HEK293 (cell line): ENCODE results near the gene HDGF.

Experiments
- CTCF ChIA-PET: fragments of 350-600 bp; formaldehyde crosslinking; extraction: SDS; loops from one replicate; lab custom pipeline; 2021; ENCODE audit warnings: antibody characterized with exemption; lab: Yijun Ruan, JAX
- POLR2A ChIA-PET: fragments of 300-600 bp; formaldehyde crosslinking; extraction: SDS; loops from one replicate; lab custom pipeline; 2020; ENCODE audit warnings: antibody characterized with exemption, inconsistent platforms; lab: Yijun Ruan, JAX
- H3K27ac ChIP-seq: fragments of 200-500 bp; sonication (Bioruptor generic); 2 replicates; pipeline ENCODE4 v1.5.1; 2014; ENCODE audit warnings: low read depth, low read length, control low read depth, inconsistent platforms; ENCODE audit errors: extremely low read depth
- H3K36me3 ChIP-seq, 2 experiments: fragments of 200-500 bp in 1 of 2; sonication (Bioruptor generic) in 1 of 2; 1 replicate in 1 of 2; 2 replicates in 1 of 2; pipeline ENCODE4 v1.5.1; 2014 to 2017; ENCODE audit warnings: inconsistent platforms in 2 of 2, low read length in 2 of 2; ENCODE audit not compliant: control insufficient read depth in 2 of 2, insufficient read depth in 1 of 2
- H3K4me1 ChIP-seq: fragments of 200-500 bp; sonication (Bioruptor generic); 2 replicates; pipeline ENCODE4 v1.5.1; 2014; ENCODE audit warnings: mild to moderate bottlenecking, low read length, inconsistent platforms; ENCODE audit not compliant: control insufficient read depth, insufficient read depth
- H3K4me3 ChIP-seq: 2 replicates; pipeline ENCODE4 v1.5.1; 2011; ENCODE audit warnings: low read depth, mild to moderate bottlenecking, control low read depth, low read length, moderate library complexity
- H3K9me3 ChIP-seq: fragments of 200-500 bp; sonication (Bioruptor generic); 2 replicates; pipeline ENCODE4 v1.5.1; 2014; ENCODE audit warnings: low read depth, low read length, inconsistent platforms; ENCODE audit not compliant: control insufficient read depth, insufficient read depth
- EGR2 ChIP-seq: fragments of 450-650 bp; formaldehyde crosslinking; IDR thresholded peaks from 2 replicates; pipeline ENCODE4 v1.5.1; 2016; ENCODE audit warnings: low read depth, missing biosample characterization, missing genetic modification characterization
- GLIS1 ChIP-seq: fragments of 450-650 bp; formaldehyde crosslinking; IDR thresholded peaks from 2 replicates; pipeline ENCODE4 v1.5.1; 2016; ENCODE audit warnings: missing biosample characterization, missing genetic modification characterization
- IKZF3 ChIP-seq: fragments of 450-650 bp; IDR thresholded peaks from 2 replicates; pipeline ENCODE4 v1.5.0; 2018; ENCODE audit warnings: missing biosample characterization, mild to moderate bottlenecking, missing genetic modification characterization, moderate library complexity
- KLF1 ChIP-seq: fragments of 450-650 bp; formaldehyde crosslinking; IDR thresholded peaks from 2 replicates; pipeline ENCODE4 v1.5.1; 2016; ENCODE audit warnings: missing biosample characterization, missing genetic modification characterization
- KLF16 ChIP-seq: fragments of 450-650 bp; formaldehyde crosslinking; IDR thresholded peaks from 2 replicates; pipeline ENCODE4 v1.5.1; 2017; ENCODE audit warnings: missing biosample characterization, missing genetic modification characterization
- OSR2 ChIP-seq: fragments of 450-650 bp; formaldehyde crosslinking; IDR thresholded peaks from 2 replicates; pipeline ENCODE4 v1.5.1; 2016; ENCODE audit warnings: missing biosample characterization, missing genetic modification characterization
- SALL2 ChIP-seq: fragments of 450-650 bp; formaldehyde crosslinking; IDR thresholded peaks from 2 replicates; pipeline ENCODE4 v1.5.0; 2017; ENCODE audit warnings: missing biosample characterization, mild to moderate bottlenecking, missing genetic modification characterization, borderline replicate concordance
- ZBTB17 ChIP-seq: fragments of 450-650 bp; formaldehyde crosslinking; IDR thresholded peaks from 2 replicates; pipeline ENCODE4 v1.5.1; 2016; ENCODE audit warnings: missing biosample characterization, missing genetic modification characterization
- ZBTB7A ChIP-seq: fragments of 450-650 bp; formaldehyde crosslinking; IDR thresholded peaks from 2 replicates; pipeline ENCODE4 v1.5.1; 2016; ENCODE audit warnings: low read depth, missing biosample characterization, missing genetic modification characterization
- ZFHX2 ChIP-seq: fragments of 450-650 bp; formaldehyde crosslinking; conservative IDR thresholded peaks from 2 replicates; pipeline ENCODE4 v1.5.1; 2016; ENCODE audit warnings: missing biosample characterization, missing genetic modification characterization
- ZFP69B ChIP-seq: fragments of 450-650 bp; formaldehyde crosslinking; IDR thresholded peaks from 2 replicates; pipeline ENCODE4 v1.5.1; 2016; ENCODE audit warnings: missing biosample characterization, missing genetic modification characterization
- ZIC2 ChIP-seq: fragments of 450-650 bp; formaldehyde crosslinking; IDR thresholded peaks from 2 replicates; pipeline ENCODE4 v1.5.1; 2016; ENCODE audit warnings: missing biosample characterization, missing genetic modification characterization
- ZNF114 ChIP-seq: fragments of 450-650 bp; formaldehyde crosslinking; IDR thresholded peaks from 2 replicates; pipeline ENCODE4 v1.5.0; 2017; ENCODE audit warnings: missing biosample characterization, missing genetic modification characterization
- ZNF138 ChIP-seq: fragments of 450-650 bp; formaldehyde crosslinking; IDR thresholded peaks from 2 replicates; pipeline ENCODE4 v1.5.1; 2016; ENCODE audit warnings: missing biosample characterization, missing genetic modification characterization, borderline replicate concordance
- ZNF146 ChIP-seq: fragments of 450-650 bp; formaldehyde crosslinking; IDR thresholded peaks from 2 replicates; pipeline ENCODE4 v1.5.1; 2016; ENCODE audit warnings: missing biosample characterization, missing genetic modification characterization
- ZNF184 ChIP-seq: fragments of 450-650 bp; IDR thresholded peaks from 2 replicates; pipeline ENCODE4 v1.5.1; 2018; ENCODE audit warnings: missing biosample characterization, mild to moderate bottlenecking, missing genetic modification characterization
- ZNF341 ChIP-seq: fragments of 450-650 bp; formaldehyde crosslinking; IDR thresholded peaks from 2 replicates; pipeline ENCODE4; 2016; ENCODE audit warnings: low read depth, missing biosample characterization, missing genetic modification characterization
- ZNF394 ChIP-seq: fragments of 450-650 bp; formaldehyde crosslinking; IDR thresholded peaks from 2 replicates; pipeline ENCODE4 v1.5.1; 2016; ENCODE audit warnings: missing biosample characterization, missing genetic modification characterization, mild to moderate bottlenecking, moderate library complexity, borderline replicate concordance
- ZNF416 ChIP-seq: fragments of 450-650 bp; formaldehyde crosslinking; IDR thresholded peaks from 2 replicates; pipeline ENCODE4 v1.5.1; 2016; ENCODE audit warnings: missing biosample characterization, missing genetic modification characterization
- ZNF433 ChIP-seq: fragments of 450-650 bp; formaldehyde crosslinking; IDR thresholded peaks from 2 replicates; pipeline ENCODE4 v1.5.1; 2016; ENCODE audit warnings: missing biosample characterization, missing genetic modification characterization, low read depth
- ZNF544 ChIP-seq: fragments of 450-650 bp; formaldehyde crosslinking; IDR thresholded peaks from 2 replicates; pipeline ENCODE4 v1.5.0; 2017; ENCODE audit warnings: missing biosample characterization, missing genetic modification characterization
- ZNF623 ChIP-seq: fragments of 450-650 bp; formaldehyde crosslinking; IDR thresholded peaks from 2 replicates; pipeline ENCODE4 v1.5.1; 2016; ENCODE audit warnings: missing biosample characterization, missing genetic modification characterization
- ZNF707 ChIP-seq: fragments of 450-650 bp; formaldehyde crosslinking; IDR thresholded peaks from 2 replicates; pipeline ENCODE4 v1.5.1; 2016; ENCODE audit warnings: missing biosample characterization, missing genetic modification characterization
- ZSCAN30 ChIP-seq: fragments of 450-650 bp; IDR thresholded peaks from 2 replicates; pipeline ENCODE4 v1.5.1; 2018; ENCODE audit warnings: missing biosample characterization, mild to moderate bottlenecking, missing genetic modification characterization, moderate library complexity
- TF ChIP-seq, protein P1 (sequence below): fragments of 450-650 bp; formaldehyde crosslinking; IDR thresholded peaks from 2 replicates; pipeline ENCODE4 v1.5.1; 2016; ENCODE audit warnings: missing biosample characterization, missing genetic modification characterization

Gene HDGF

DNA sequence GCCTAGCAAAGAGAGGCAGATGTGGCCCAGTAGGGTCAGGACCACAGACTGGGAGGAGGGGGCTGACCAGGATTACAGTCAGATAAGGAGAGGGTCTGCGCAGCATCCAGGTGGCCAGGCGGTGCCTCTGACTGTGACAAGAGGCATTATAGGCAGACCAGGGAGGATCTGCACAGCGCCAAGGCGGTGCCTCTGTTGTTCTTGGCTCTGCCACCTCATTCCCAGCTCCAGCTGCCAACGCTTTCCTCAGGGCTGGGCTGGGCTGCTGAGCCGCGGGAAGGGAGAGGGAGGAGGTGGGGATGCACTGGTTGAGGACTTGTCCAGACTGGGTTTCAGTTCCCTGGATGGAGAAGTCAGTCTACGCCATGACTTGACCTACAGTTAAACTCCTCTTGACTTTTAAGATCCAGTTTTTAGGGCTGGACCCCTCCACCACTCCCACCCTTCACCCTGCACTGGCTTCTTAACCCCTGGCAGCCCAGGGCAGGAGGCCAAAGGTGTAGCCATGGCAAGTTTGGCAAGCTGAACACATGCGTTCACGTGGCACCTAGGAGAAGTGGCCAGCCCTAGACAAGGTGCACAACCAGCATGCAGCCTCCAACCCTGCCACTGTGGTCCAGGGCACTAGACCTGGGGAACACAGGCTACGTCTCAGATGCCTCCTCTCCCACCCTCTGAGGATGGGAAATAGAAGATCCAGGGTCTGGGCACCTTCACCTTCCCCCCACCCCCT is 41.6 kb downstream of the HDGF start (continued):
- TF ChIP-seq ZFHX2 (tag by site-specific recombination) (0 out of 2 replicates have a peak, but pooled peaks have one; percentile 44), ZNF146 (tag by site-specific recombination) (no peak), ZNF623 (no peak), EGR2 (tag by site-specific recombination) (peak; percentile 59), KLF16 (tag by site-specific recombination) (no peak), SALL2 (tag by site-specific recombination) (no peak), ZNF184 (tag by site-specific recombination) (no peak), ZFP69B (tag by site-specific recombination) (no peak)

DNA sequence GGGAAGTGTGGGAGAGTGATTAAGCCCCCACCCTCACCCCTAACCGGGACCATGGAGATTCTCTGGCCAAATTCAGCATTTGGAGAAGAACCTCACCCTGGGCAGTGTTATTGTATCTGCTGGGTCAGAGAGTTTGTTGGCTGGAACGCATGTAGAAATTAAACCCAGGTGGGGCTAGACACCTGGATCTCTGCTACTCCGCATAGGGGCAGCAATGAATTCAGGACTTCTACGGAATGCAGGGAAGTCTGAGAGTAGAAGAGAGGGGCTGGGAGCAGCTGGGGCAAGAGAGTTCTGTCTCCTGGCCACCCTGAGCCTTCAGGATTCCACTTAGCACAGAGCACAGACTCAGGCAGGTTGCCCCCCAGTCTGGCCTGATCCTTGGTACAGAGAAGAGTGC is 42.4 kb downstream of the HDGF start:
- CTCF ChIA-PET = interaction anchor here (0.9 to 20.2 kb wide), 3 partner anchors 17 to 31 kb away, joined by 3 to 579 read pairs (median 11); no protein-coding TSS in a partner anchor
- Histone ChIP-seq H3K9me3 (no peaks in the 10 kb centered on the region), H3K4me1 (peaks cover 9% of the 10 kb centered on the region), H3K36me3 (no peaks in the 10 kb centered on the region), H3K27ac (0 out of 2 replicates have a peak overlapping the region, but pooled peaks have one; percentile 16), H3K4me3 (no peak overlapping the region)
- POLR2A ChIA-PET = interaction anchor here (0.5 to 1.1 kb wide), 2 partner anchors 19 to 614 kb away, joined by 4 read pairs; no protein-coding TSS in a partner anchor
- 0 out of 2 replicates have a peak, but pooled peaks have one; percentile 16 for TF ChIP-seq ZNF394 (tag by site-specific recombination)
- TF ChIP-seq ZNF114 (tag by site-specific recombination) = no peak

DNA sequence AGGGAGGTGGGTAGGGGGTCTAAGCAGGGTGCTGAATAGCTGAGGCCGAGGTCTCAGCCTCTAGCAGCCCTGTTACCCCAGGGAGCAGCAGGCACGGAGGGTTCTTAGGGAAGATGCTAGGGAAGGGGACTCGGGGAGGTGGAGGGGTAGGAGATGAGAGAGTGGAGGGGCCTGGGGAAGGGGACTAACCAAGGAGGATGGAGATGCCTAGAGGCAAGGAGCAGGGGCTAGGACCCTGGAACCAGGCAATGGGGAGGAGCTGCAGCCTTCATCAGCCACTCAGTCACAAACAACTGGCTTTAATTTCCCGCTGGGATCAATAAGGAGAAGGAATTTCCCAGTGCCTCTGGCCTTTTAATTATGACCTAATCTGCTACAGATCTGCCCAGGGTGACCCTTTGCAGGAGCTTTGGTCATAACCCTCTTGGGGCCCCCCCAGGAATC is 43.2 kb downstream of the HDGF start:
- no peaks in the 10 kb centered on the region for H3K9me3 ChIP-seq
- H3K27ac ChIP-seq = no peak overlapping the region
- TF ChIP-seq ZBTB17 (tag by site-specific recombination) (no peak), IKZF3 (tag by site-specific recombination) (peak; percentile 70), ZNF341 (tag by site-specific recombination) (peak; percentile 63; the same call in 1 of the 2 replicates), ZIC2 (tag by site-specific recombination) (peak; percentile 31; the same call in 1 of the 2 replicates), GLIS1 (tag by site-specific recombination) (peak; percentile 42; the same call in 1 of the 2 replicates)
- TF ChIP-seq, all 188 proteins: peak for 4
- H3K36me3 ChIP-seq = no peaks in the 10 kb centered on the region
- POLR2A ChIA-PET = interaction anchor here (0.5 to 1.1 kb wide), 2 partner anchors 19 to 613 kb away, joined by 4 read pairs; no protein-coding TSS in a partner anchor
- peaks cover 12% of the 10 kb centered on the region for H3K4me1 ChIP-seq
- CTCF ChIA-PET = interaction anchor here (0.6 to 20.2 kb wide), 6 partner anchors 14 to 88 kb away, joined by 3 to 579 read pairs (median 8); no protein-coding TSS in a partner anchor
- no peak overlapping the region for H3K4me3 ChIP-seq

DNA sequence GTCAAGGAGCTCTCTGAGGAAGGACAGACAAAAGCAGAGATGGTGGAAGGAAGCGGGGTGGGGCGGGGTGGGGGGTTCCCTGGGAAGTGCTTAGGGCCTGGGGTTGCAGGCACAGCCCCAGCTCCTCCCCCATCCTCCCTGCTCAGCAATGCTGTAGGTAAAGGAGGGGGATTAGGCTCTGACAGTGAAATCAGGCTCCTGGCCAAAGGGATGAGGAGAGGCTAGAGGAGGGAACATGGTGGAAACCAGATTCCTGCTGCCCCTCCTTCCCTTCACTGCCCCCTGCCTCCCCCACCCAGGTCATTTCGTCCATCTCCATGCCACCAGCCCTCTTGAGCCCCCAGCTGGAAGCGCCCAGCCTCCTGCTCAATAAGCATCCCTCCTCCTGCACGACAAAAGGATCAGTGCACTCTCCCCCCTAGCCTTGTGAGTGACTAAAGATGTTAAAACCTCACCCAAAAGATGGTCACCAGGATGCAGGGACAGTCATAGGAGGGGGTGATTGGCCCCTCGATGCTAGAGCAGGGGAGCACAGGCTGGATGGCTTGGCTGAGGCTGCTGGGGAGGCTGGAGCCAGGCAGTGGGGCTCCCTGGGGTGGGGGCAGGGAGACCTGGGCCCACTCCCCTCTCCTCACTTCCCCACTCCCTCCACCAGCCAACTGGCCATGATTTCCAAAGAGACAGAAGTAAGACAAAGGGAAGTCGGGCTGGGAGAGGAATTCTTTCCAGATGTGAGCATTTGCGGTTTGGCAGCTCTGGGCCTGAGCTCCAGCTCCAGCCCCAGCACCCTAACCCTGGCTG is 43.9 kb downstream of the HDGF start:
- CTCF ChIA-PET = interaction anchor here (0.5 to 20.2 kb wide), 16 partner anchors 8 to 229 kb away, joined by 3 to 579 read pairs (median 8); no protein-coding TSS in a partner anchor
- POLR2A ChIA-PET = interaction anchor here (0.6 to 4.9 kb wide), 5 partner anchors 11 to 207 kb away, joined by 3 to 43 read pairs (median 4); partner anchors contain the start of gene MEF2D
- H3K4me1 ChIP-seq = peaks cover 12% of the 10 kb centered on the region
- TF ChIP-seq ZNF433 (tag by site-specific recombination) = no peak
- no peak for TF ChIP-seq OSR2 (tag by site-specific recombination)
- TF ChIP-seq ZNF544 (tag by site-specific recombination) = no peak
- TF ChIP-seq ZSCAN30 (tag by site-specific recombination) = no peak
- no peak for TF ChIP-seq ZNF138
- TF ChIP-seq ZNF707 (tag by site-specific recombination) = no peak
- TF ChIP-seq, protein P1, sequence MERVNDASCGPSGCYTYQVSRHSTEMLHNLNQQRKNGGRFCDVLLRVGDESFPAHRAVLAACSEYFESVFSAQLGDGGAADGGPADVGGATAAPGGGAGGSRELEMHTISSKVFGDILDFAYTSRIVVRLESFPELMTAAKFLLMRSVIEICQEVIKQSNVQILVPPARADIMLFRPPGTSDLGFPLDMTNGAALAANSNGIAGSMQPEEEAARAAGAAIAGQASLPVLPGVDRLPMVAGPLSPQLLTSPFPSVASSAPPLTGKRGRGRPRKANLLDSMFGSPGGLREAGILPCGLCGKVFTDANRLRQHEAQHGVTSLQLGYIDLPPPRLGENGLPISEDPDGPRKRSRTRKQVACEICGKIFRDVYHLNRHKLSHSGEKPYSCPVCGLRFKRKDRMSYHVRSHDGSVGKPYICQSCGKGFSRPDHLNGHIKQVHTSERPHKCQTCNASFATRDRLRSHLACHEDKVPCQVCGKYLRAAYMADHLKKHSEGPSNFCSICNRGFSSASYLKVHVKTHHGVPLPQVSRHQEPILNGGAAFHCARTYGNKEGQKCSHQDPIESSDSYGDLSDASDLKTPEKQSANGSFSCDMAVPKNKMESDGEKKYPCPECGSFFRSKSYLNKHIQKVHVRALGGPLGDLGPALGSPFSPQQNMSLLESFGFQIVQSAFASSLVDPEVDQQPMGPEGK (tag by site-specific recombination) = 0 out of 2 replicates have a peak, but pooled peaks have one; percentile 22
- TF ChIP-seq KLF1 (tag by site-specific recombination) = peak; percentile 80
- no peak for TF ChIP-seq ZNF416 (tag by site-specific recombination)
- TF ChIP-seq ZBTB7A (tag by site-specific recombination) = no peak

More for the DNA sequence above, 43.9 kb downstream of the HDGF start:
- Histone ChIP-seq H3K27ac (no peak overlapping the region), H3K4me3 (no peak overlapping the region), H3K36me3 (no peaks in the 10 kb centered on the region), H3K9me3 (no peaks in the 10 kb centered on the region)
